Right lobe of liver (tissue), 6 donors: Measurements from ENCODE around the gene FBXO10. TPM values are rescaled to one million over a fixed set of nuclear protein-coding genes. Genes with fewer than 3 reads are reported as not detected.
"Not testable (repeated sequence)": the region's sequence is repeated elsewhere in the genome, so short reads cannot be mapped to it uniquely, and the experiment has no call there.

ENCODE experiments used
- ATAC-seq, 4 donors: fragments of 200-7000 bp; cut with Tn5 transposase; one replicate each; pipeline ENCODE4 v1.9.1; 2020; ENCODE audit warnings: mild to moderate bottlenecking in 4 of 4, moderate library complexity in 4 of 4
- DNase-seq, 3 donors: peaks; one replicate each; pipeline ENCODE4 v3.0.0-alpha.2; 2020
- H3K27ac ChIP-seq, 3 donors: fragments of 200-600 bp; one replicate each; pipeline ENCODE4 v1.8.0; 2022
- H3K27me3 ChIP-seq, 2 donors: fragments of 200-600 bp; one replicate each; pipeline ENCODE4 v1.8.0; 2022
- H3K36me3 ChIP-seq, 4 donors: fragments of 200-600 bp; sonication (generic) in 1 of 4; one replicate each; pipeline versions ENCODE4 v1.5.1 to v1.8.0; 2017 to 2022; ENCODE audit warnings: control low read depth in 1 of 4
- H3K4me1 ChIP-seq, 4 donors: fragments of 200-600 bp; sonication (generic) in 1 of 4; one replicate each; pipeline versions ENCODE4 v1.5.1 to v1.8.0; 2017 to 2022; ENCODE audit warnings: control low read depth in 1 of 4
- H3K4me3 ChIP-seq, 3 donors: fragments of 200-600 bp; one replicate each; pipeline ENCODE4 v1.8.0; 2022
- H3K9me3 ChIP-seq, 4 donors: fragments of 200-600 bp; sonication (generic) in 1 of 4; one replicate each; pipeline versions ENCODE4 v1.5.1 to v1.8.0; 2017 to 2022; ENCODE audit warnings: control low read depth in 1 of 4
- CTCF ChIP-seq, 4 donors: fragments of 200-600 bp in 3 of 4; fragments of 450-650 bp in 1 of 4; IDR thresholded peaks; one replicate each; pipeline versions ENCODE4 v1.5.1 to v1.8.0; 2016 to 2022; ENCODE audit warnings: antibody characterized with exemption in 4 of 4, mild to moderate bottlenecking in 2 of 4
- POLR2A ChIP-seq: fragments of 450-650 bp; IDR thresholded peaks from one replicate; pipeline ENCODE4 v1.6.1; 2017; ENCODE audit warnings: antibody characterized with exemption, mild to moderate bottlenecking
- WGBS: methylation state at CpG from one replicate; pipeline ENCODE4 v1.1.6; 2018; ENCODE audit warnings: low coverage, low lambda C conversion rate; ENCODE audit not compliant: insufficient coverage; ENCODE audit errors: missing lambda C conversion rate; 5-methylcytosine and 5-hydroxymethylcytosine counted together
- intact Hi-C, 2 donors: fragments of 100-400 bp; cut with DNase I; formaldehyde crosslinking; loops; one replicate each; pipeline versions ENCODE4 v1.11.2 to v1.14.1; 2022
- total RNA-seq, 6 experiments: library from RNA; depleted of rRNA in 2 of 6; stranded (reverse); fragments of >200 nt in 2 of 6; fragmentation: NEBNext Ultra II Directional in 3 of 6; extraction: Animal tissue kit (Norgen Biotek cat#: 25700) in 3 of 6; gene quantifications; one replicate each; pipeline versions ENCODE4 v1.1.0 to v1.2.4, GENCODE V29; 2016 to 2023
- donor health status: DM: no; HTN: yes; CAD: no.
- donor health status: DM: no; HTN: no; CAD: no.
- donor health status: DM: no; HTN: no; CAD: no.
- donor health status: DM: no; HTN: yes; CAD: no.
- donor health status: DM: no; HTN: yes; CAD: no.

The FBXO10 gene
- total RNA-seq, 6 experiments from 2014 or later = 2.5 to 5.9 (median 4.0) TPM

- DNase-seq (no peak), ATAC-seq (no peak)
- TF ChIP-seq POLR2A (no peak), CTCF (IDR thresholded peaks at IDR 0.05) (no peak)
- no peaks in the 10 kb centered on the region for H3K9me3 ChIP-seq
- no peak overlapping the region for H3K4me3 ChIP-seq
- H3K36me3 ChIP-seq = no peaks in the 10 kb centered on the region
- H3K27me3 ChIP-seq = no peaks in the 10 kb centered on the region
- 71% methylated on average over 11 of the region's 11 CpGs for WGBS
- intact Hi-C loops = no loop called here
- H3K27ac ChIP-seq = no peak overlapping the region
- H3K4me1 ChIP-seq = peaks cover 0 to 9% (median 2%) of the 10 kb centered on the region in 4 donors
Observed at GRCh38 chr9:37476930-37477329, 99.2 kb downstream of the FBXO10 start.

- Histone ChIP-seq H3K36me3 (no peaks in the 10 kb centered on the region), H3K4me3 (no peak overlapping the region), H3K27me3 (no peaks in the 10 kb centered on the region), H3K9me3 (no peaks in the 10 kb centered on the region), H3K4me1 (peaks cover 0 to 9% (median 2%) of the 10 kb centered on the region in 4 donors), H3K27ac (no peak overlapping the region)
- ATAC-seq (no peak), DNase-seq (no peak)
- TF ChIP-seq POLR2A = no peak
- no peak for TF ChIP-seq CTCF (IDR thresholded peaks at IDR 0.05)
- WGBS = 93% methylated on average over 3 of the region's 3 CpGs
- intact Hi-C loops = no loop called here
Observed at GRCh38 chr9:37474438-37474837, 101.7 kb downstream of the FBXO10 start.

- ATAC-seq, intact Hi-C loops: not testable (repeated sequence)
- WGBS = 50% methylated on average over 4 of the region's 6 CpGs
Observed at GRCh38 chr9:37473982-37474381, 102.2 kb downstream of the FBXO10 start.

GRCh38 chr9:37471942-37472684 lies 104.1 kb downstream of the FBXO10 start:
- Histone ChIP-seq H3K4me3 (peak overlapping the region in 2 of 3 donors; percentile 37 to 46), H3K9me3 (no peaks in the 10 kb centered on the region), H3K4me1 (peaks cover 0 to 6% (median 2%) of the 10 kb centered on the region in 4 donors), H3K27me3 (no peaks in the 10 kb centered on the region), H3K27ac (peak overlapping the region; percentile 60 to 79 (median 68)), H3K36me3 (no peaks in the 10 kb centered on the region)
- no peak for TF ChIP-seq CTCF (IDR thresholded peaks at IDR 0.05)
- TF ChIP-seq POLR2A = no peak
- WGBS = 10% methylated on average over 7 of the region's 7 CpGs
- intact Hi-C loops = no loop called here
- DNase-seq = no peak
- peak; percentile 78 to 89 (median 82) for ATAC-seq

More at GRCh38 chr9:37473982-37474381, 102.2 kb downstream of the FBXO10 start:
- H3K27ac ChIP-seq, H3K4me1 ChIP-seq, H3K36me3 ChIP-seq, H3K4me3 ChIP-seq, DNase-seq, H3K9me3 ChIP-seq, H3K27me3 ChIP-seq: not testable (repeated sequence)

GRCh38 chr9:37468620-37469019 lies 107.6 kb downstream of the FBXO10 start:
- intact Hi-C loops = no loop called here

GRCh38 chr9:37467530-37467929 lies 108.7 kb downstream of the FBXO10 start:
- DNase-seq, H3K4me3 ChIP-seq, H3K27me3 ChIP-seq, ATAC-seq, intact Hi-C loops, H3K36me3 ChIP-seq, H3K9me3 ChIP-seq, H3K27ac ChIP-seq: not testable (repeated sequence)
- H3K4me1 ChIP-seq = peaks cover 0 to 19% (median under 1%) of the 10 kb centered on the region in 4 donors
- WGBS = 94% methylated on average over 15 of the region's 17 CpGs

More at GRCh38 chr9:37468620-37469019, 107.6 kb downstream of the FBXO10 start:
- no peaks in the 10 kb centered on the region for H3K9me3 ChIP-seq
- no peaks in the 10 kb centered on the region for H3K36me3 ChIP-seq
- H3K4me1 ChIP-seq = peaks cover 0 to 13% (median 2%) of the 10 kb centered on the region in 4 donors
- H3K27ac ChIP-seq = no peak overlapping the region
- no peaks in the 10 kb centered on the region for H3K27me3 ChIP-seq
- 93% methylated on average over 3 of the region's 6 CpGs for WGBS
- ATAC-seq (no peak), DNase-seq (no peak)
- TF ChIP-seq CTCF (IDR thresholded peaks at IDR 0.05) = no peak
- TF ChIP-seq POLR2A = no peak
- no peak overlapping the region for H3K4me3 ChIP-seq
